PFSK-1 (cell line): Measurements from ENCODE around the gene XKR7.

ENCODE experiments used
- FOXP2 ChIP-seq: optimal IDR thresholded peaks from 2 replicates; pipeline ENCODE3; 2011; ENCODE audit warnings: borderline replicate concordance, control low read depth, inconsistent platforms; ENCODE audit not compliant: insufficient read depth; ENCODE audit errors: extremely low read length, extremely low read depth
- POLR2AphosphoS5 ChIP-seq: IDR thresholded peaks from 2 replicates; pipeline ENCODE4 v1.6.1; 2012; ENCODE audit warnings: low read depth, mild to moderate bottlenecking, control low read depth, low read length, moderate library complexity
- REST ChIP-seq, 2 experiments: IDR thresholded peaks; 2 replicates each; pipeline versions ENCODE4 v1.6.1 to v1.8.0; 2011 to 2012; ENCODE audit warnings: low read depth in 2 of 2, low read length in 2 of 2, control low read depth in 1 of 2, inconsistent platforms in 1 of 2, mild to moderate bottlenecking in 1 of 2, moderate library complexity in 1 of 2; ENCODE audit not compliant: insufficient read depth in 1 of 2
- SIN3A ChIP-seq: IDR thresholded peaks from 2 replicates; pipeline ENCODE4 v1.6.1; 2012; ENCODE audit warnings: mild to moderate bottlenecking, low read length, moderate library complexity, borderline replicate concordance; ENCODE audit not compliant: insufficient read depth
- TAF1 ChIP-seq: IDR thresholded peaks from 2 replicates; pipeline ENCODE4 v1.6.1; 2012; ENCODE audit warnings: low read length, control low read depth, borderline replicate concordance; ENCODE audit not compliant: insufficient read depth

GRCh38 chr20:31979713-31980426, 11.9 kb downstream of the XKR7 start:
- no peak for TF ChIP-seq REST (IDR thresholded peaks at IDR 0.05; ENCODE audit: insufficient read depth in 1 of 2, low read depth in 2 of 2, low read length in 2 of 2)
- TF ChIP-seq SIN3A, result no peak
- TF ChIP-seq POLR2AphosphoS5, result no peak
- TF ChIP-seq TAF1, result no peak
- TF ChIP-seq FOXP2, result no peak
